ENCODE results near the gene THAP7.
A peak's percentile ranks its signal among the peaks of the same experiment; 100 is the strongest.

The THAP7 gene

GRCh38 chr22:21047730-21048129, 45.8 kb upstream of the THAP7 start:
- peaks cover 3% of the 10 kb centered on the region; the same call in 1 of the 2 replicates for H4K20me1 ChIP-seq (ENCODE audit: insufficient read depth, low read length)
- no peaks in the 10 kb centered on the region for H3K9me3 ChIP-seq (ENCODE audit: insufficient read depth, low read length, severe bottlenecking)
- H3K27ac ChIP-seq (ENCODE audit: low read length), result no peak overlapping the region
- no peak overlapping the region for H2AFZ ChIP-seq (ENCODE audit: low read depth, low read length)
- no peak for DNase-seq
- H3K79me2 ChIP-seq (ENCODE audit: insufficient read depth, low read length), result no peaks in the 10 kb centered on the region
- no peak overlapping the region for H3K4me3 ChIP-seq (ENCODE audit: low read depth in 1 of 2, low read length in 2 of 2)
- H3K9ac ChIP-seq (ENCODE audit: low read depth, low read length), result no peak overlapping the region
- TF ChIP-seq CTCF (IDR thresholded peaks at IDR 0.05; ENCODE audit: borderline replicate concordance, extremely low read depth, low read length, poor library complexity, severe bottlenecking) (no peak), EZH2 (IDR thresholded peaks at IDR 0.05; ENCODE audit: borderline replicate concordance, low read depth, low read length, severe bottlenecking) (no peak)
- no peaks in the 10 kb centered on the region for H3K4me1 ChIP-seq (ENCODE audit: insufficient read depth, low read length)
- peaks cover 21% of the 10 kb centered on the region for H3K27me3 ChIP-seq (ENCODE audit: insufficient read depth, low read length, poor library complexity)
- ATAC-seq (ENCODE audit: insufficient read depth, low read depth), result no peak
- H3K36me3 ChIP-seq (ENCODE audit: insufficient read depth, low read length), result no peaks in the 10 kb centered on the region
- H3K4me2 ChIP-seq (ENCODE audit: insufficient read depth, low read length), result no peak overlapping the region

- Histone ChIP-seq H3K4me3 (ENCODE audit: low read depth in 1 of 2, low read length in 2 of 2) (no peak overlapping the region), H3K27me3 (ENCODE audit: insufficient read depth, low read length, poor library complexity) (peaks cover 21% of the 10 kb centered on the region), H3K36me3 (ENCODE audit: insufficient read depth, low read length) (no peaks in the 10 kb centered on the region), H3K4me2 (ENCODE audit: insufficient read depth, low read length) (no peak overlapping the region), H3K27ac (ENCODE audit: low read length) (no peak overlapping the region), H2AFZ (ENCODE audit: low read depth, low read length) (no peak overlapping the region), H4K20me1 (ENCODE audit: insufficient read depth, low read length) (peaks cover 3% of the 10 kb centered on the region; the same call in 1 of the 2 replicates), H3K9ac (ENCODE audit: low read depth, low read length) (no peak overlapping the region), H3K9me3 (ENCODE audit: insufficient read depth, low read length, severe bottlenecking) (no peaks in the 10 kb centered on the region), H3K79me2 (ENCODE audit: insufficient read depth, low read length) (no peaks in the 10 kb centered on the region), H3K4me1 (ENCODE audit: insufficient read depth, low read length) (no peaks in the 10 kb centered on the region)
- TF ChIP-seq CTCF (IDR thresholded peaks at IDR 0.05; ENCODE audit: borderline replicate concordance, extremely low read depth, low read length, poor library complexity, severe bottlenecking) (no peak), EZH2 (IDR thresholded peaks at IDR 0.05; ENCODE audit: borderline replicate concordance, low read depth, low read length, severe bottlenecking) (no peak)
- ATAC-seq (ENCODE audit: insufficient read depth, low read depth), result no peak
- no peak for DNase-seq
These were observed 45.2 kb upstream of the THAP7 start for GRCh38 chr22:21047035-21047661.

GRCh38 chr22:21045585-21046294, 43.8 kb upstream of the THAP7 start, which contains the start of gene LRRC74B:
Gene LRRC74B, plus strand, starts transcription at chr22:21045946. Its CDS starts 41 bp downstream, at chr22:21045987.
- no peaks in the 10 kb centered on the region for H3K36me3 ChIP-seq (ENCODE audit: insufficient read depth, low read length)
- no peaks in the 10 kb centered on the region for H3K9me3 ChIP-seq (ENCODE audit: insufficient read depth, low read length, severe bottlenecking)
- H3K27ac ChIP-seq (ENCODE audit: low read length), result no peak within 1 kb of the TSS
- peaks cover 3% of the 10 kb centered on the region; the same call in 1 of the 2 replicates for H4K20me1 ChIP-seq (ENCODE audit: insufficient read depth, low read length)
- H3K9ac ChIP-seq (ENCODE audit: low read depth, low read length), result no peak within 1 kb of the TSS
- no peak within 1 kb of the TSS for H2AFZ ChIP-seq (ENCODE audit: low read depth, low read length)
- H3K4me3 ChIP-seq (ENCODE audit: low read depth in 1 of 2, low read length in 2 of 2), result no peak within 1 kb of the TSS
- peak; percentile 79 for ATAC-seq (ENCODE audit: insufficient read depth, low read depth)
- H3K79me2 ChIP-seq (ENCODE audit: insufficient read depth, low read length), result no peaks in the 10 kb centered on the region
- no peak for TF ChIP-seq EZH2 (IDR thresholded peaks at IDR 0.05; ENCODE audit: borderline replicate concordance, low read depth, low read length, severe bottlenecking)
- no peak for TF ChIP-seq CTCF (IDR thresholded peaks at IDR 0.05; ENCODE audit: borderline replicate concordance, extremely low read depth, low read length, poor library complexity, severe bottlenecking)
- no peak within 1 kb of the TSS for H3K4me2 ChIP-seq (ENCODE audit: insufficient read depth, low read length)
- no peaks in the 10 kb centered on the region for H3K4me1 ChIP-seq (ENCODE audit: insufficient read depth, low read length)
- peaks cover 21% of the 10 kb centered on the region for H3K27me3 ChIP-seq (ENCODE audit: insufficient read depth, low read length, poor library complexity)
- DNase-seq, result peak; percentile 49

All from DND-41 (cell line).